ENCODE results near the gene MPZL3. TPM values are rescaled to one million over a fixed set of nuclear protein-coding genes. Genes with fewer than 3 reads are reported as not detected.
A peak's percentile ranks its signal among the peaks of the same experiment; 100 is the strongest.

Gene MPZL3, protein sequence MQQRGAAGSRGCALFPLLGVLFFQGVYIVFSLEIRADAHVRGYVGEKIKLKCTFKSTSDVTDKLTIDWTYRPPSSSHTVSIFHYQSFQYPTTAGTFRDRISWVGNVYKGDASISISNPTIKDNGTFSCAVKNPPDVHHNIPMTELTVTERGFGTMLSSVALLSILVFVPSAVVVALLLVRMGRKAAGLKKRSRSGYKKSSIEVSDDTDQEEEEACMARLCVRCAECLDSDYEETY
- 10 to 100 TPM; 24.5 to 26.4 TPM for total RNA-seq
- 55.9 to 126 reads per million in 2 donors for total RNA-seq

DNA sequence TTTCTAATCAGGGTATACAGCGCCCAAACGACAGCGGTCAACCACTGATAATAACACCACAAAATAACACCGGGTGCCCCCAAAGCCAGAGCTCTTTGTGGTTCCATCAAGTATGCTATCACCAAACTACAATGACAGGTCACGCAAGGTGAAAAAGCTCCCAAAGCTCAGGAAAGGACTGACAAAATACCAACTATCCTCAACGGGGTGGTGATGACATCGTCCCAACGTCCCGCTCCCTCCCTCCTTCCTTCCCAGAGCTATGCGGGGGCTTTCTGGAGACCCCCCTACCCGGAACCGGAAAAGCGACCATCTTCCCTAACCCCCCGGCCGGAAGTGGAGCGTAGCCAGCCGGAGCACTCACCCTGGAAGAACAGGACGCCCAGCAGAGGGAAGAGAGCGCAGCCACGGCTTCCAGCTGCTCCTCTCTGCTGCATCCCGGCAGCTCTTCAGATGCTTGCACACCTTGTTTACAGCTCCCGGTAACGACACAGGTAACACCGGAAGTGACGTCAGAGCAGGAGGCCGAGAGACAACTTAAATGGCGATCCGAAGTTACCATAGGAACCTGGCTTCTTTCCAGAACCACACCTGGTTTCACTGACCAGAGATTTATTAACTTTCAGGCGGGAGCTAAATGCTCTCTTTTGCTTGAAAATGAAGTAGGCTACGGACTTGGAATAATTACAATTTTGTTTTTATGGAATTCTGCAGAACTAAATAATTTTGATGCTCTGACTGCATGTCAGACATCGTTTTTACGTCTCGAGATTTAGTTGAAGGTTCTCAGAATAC is at the start of gene MPZL3:
Gene MPZL3, minus strand, starts transcription at position 508 of the 795 bp plus-strand sequence. Its CDS starts 71 bp downstream, at position 437.
- H3K9me3 ChIP-seq (ENCODE audit: control insufficient read depth, low read length, poor library complexity, severe bottlenecking) = no peaks in the 10 kb centered on the region
- Mint-ChIP-seq H3K4me1 (peaks cover 27% of the 10 kb centered on the region), H3K4me3 (peak within 1 kb of the TSS; percentile 95), H3K36me3 (ENCODE audit: low read depth) (peaks cover 3% of the 10 kb centered on the region), H3K27me3 (no peaks in the 10 kb centered on the region), H3K27ac (peak within 1 kb of the TSS; percentile 99)
- DNase-seq = peak; percentile 55 to 74 (median 63)
- ATAC-seq = peak; percentile 88

DNA sequence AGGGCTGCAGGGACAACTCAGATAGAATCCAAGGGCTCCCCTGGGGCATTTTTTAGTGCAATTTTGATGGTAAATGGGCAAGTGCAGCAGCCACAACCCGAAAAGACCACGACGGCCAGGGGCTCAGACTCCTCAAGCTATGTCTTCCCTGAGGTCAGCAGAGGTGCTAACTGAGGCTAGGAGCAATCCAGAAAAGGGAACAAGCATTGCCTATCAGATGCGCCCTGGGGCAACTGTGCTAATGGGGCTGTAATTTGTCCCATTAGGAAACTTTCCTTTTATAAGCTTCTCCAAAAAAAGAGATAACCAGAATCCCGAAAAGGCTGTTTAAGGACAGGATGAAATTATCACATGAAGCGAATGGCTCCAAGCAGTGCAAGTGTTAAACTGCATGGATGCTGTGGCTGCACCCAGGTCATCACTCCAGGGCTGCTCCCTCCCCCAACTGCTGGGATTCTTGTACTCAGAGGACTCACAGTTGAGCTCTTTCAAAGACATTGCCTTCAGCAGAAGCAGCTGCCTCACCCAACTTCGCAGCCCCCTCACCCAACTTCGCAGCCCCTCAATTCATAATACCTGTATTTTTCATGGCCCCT is 49.5 kb upstream of the MPZL3 start:
- H3K4me1 Mint-ChIP-seq = peaks cover 28% of the 10 kb centered on the region
- peaks cover 7% of the 10 kb centered on the region for H3K36me3 Mint-ChIP-seq (ENCODE audit: low read depth)
- H3K27ac Mint-ChIP-seq = peak overlapping the region; percentile 100
- no peak overlapping the region for H3K4me3 Mint-ChIP-seq
- no peaks in the 10 kb centered on the region for H3K27me3 Mint-ChIP-seq
- H3K9me3 ChIP-seq (ENCODE audit: control insufficient read depth, low read length, poor library complexity, severe bottlenecking) = no peaks in the 10 kb centered on the region
- DNase-seq = no peak
- ATAC-seq = no peak

- peak overlapping the region; percentile 75 for H3K27ac Mint-ChIP-seq
- H3K4me1 Mint-ChIP-seq = peaks cover 18% of the 10 kb centered on the region
- no peaks in the 10 kb centered on the region for H3K27me3 Mint-ChIP-seq
- DNase-seq (no peak), ATAC-seq (peak; percentile 85)
- no peaks in the 10 kb centered on the region for H3K9me3 ChIP-seq (ENCODE audit: control insufficient read depth, low read length, poor library complexity, severe bottlenecking)
- H3K36me3 Mint-ChIP-seq (ENCODE audit: low read depth) = no peaks in the 10 kb centered on the region
- H3K4me3 Mint-ChIP-seq = no peak overlapping the region
Observed at GRCh38 chr11:118295815-118296454, 43.8 kb upstream of the MPZL3 start.

DNA sequence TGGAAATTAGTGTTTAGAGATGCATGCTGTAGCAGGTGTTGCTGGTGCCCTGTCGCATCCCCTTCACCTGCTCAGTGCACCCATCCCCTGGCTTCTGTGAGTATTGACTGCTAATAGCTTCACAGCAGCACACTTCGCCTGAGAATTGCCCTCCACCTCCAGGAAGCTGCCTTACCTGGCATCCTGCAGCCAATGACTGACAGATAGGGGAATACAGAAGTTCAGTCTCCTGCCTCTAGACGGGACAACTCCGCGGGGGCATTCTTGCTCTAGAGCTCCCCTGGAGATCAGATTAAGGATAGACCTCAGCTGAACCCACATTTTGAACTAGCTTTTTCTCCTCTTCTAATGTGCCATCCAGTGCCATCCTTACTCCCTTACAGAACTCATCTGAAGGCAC is 43.0 kb upstream of the MPZL3 start:
- Mint-ChIP-seq H3K4me3 (no peak overlapping the region), H3K27me3 (no peaks in the 10 kb centered on the region), H3K27ac (no peak overlapping the region), H3K4me1 (peaks cover 21% of the 10 kb centered on the region), H3K36me3 (ENCODE audit: low read depth) (no peaks in the 10 kb centered on the region)
- H3K9me3 ChIP-seq (ENCODE audit: control insufficient read depth, low read length, poor library complexity, severe bottlenecking) = no peaks in the 10 kb centered on the region
- ATAC-seq = peak; percentile 43
- DNase-seq = no peak

DNA sequence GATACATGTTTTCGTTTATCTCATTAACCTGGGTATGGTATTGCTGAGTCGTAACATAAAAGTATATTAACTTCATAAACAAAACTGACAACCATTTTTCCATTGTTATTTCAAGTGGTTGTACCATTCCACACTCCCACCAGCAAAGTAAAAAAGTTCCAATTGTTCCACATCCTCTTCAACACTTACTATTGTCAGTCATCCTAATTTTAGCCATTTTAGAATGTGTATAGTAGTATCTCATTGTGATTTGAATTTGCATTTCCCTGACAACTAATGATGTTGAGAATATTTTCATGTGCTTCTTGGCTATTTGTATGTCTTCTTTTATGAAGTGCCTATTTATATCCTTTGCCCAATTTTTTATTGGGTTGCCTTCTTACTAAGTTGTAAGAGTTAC is 41.9 kb upstream of the MPZL3 start:
- DNase-seq = no peak
- Mint-ChIP-seq H3K27ac (no peak overlapping the region), H3K27me3 (no peaks in the 10 kb centered on the region)

DNA sequence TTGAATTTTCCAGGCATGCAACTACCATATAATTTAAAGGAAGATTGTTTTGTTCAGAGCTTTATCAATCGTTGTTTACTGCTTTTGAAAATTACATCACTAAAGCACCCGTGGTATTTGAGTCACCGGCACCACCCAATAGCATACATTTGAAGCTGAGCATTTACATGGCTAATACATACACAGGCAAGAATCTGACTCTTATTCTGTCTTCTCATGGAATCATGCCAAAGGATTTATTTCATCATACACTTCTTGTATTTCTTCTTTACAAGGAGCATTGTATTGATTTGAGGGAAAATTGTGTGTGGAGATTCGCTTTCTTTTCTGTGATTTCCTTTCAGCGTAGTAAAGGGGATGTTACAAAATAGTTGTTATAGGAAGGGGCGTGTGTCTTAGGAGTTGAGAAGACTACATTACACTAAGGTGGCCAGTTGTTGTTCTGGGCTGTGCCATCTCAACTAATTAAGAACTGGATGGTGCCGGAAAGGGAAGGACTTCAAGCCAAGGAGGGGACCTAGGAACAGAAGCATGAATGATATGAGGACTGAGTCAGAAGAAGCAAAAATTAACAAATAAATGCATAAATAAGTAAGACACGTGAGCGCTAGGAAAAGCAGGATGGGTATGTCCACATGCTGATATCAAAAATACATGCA is 39.4 kb upstream of the MPZL3 start:
- peaks cover 21% of the 10 kb centered on the region for H3K4me1 Mint-ChIP-seq
- H3K4me3 Mint-ChIP-seq = no peak overlapping the region
- H3K27me3 Mint-ChIP-seq = no peaks in the 10 kb centered on the region
- no peak overlapping the region for H3K27ac Mint-ChIP-seq
- H3K36me3 Mint-ChIP-seq (ENCODE audit: low read depth) = no peaks in the 10 kb centered on the region
- no peak for ATAC-seq
- no peak for DNase-seq
- no peaks in the 10 kb centered on the region for H3K9me3 ChIP-seq (ENCODE audit: control insufficient read depth, low read length, poor library complexity, severe bottlenecking)

More for the DNA sequence above, 41.9 kb upstream of the MPZL3 start:
- no peak for ATAC-seq
- Mint-ChIP-seq H3K4me3 (no peak overlapping the region), H3K36me3 (ENCODE audit: low read depth) (no peaks in the 10 kb centered on the region), H3K4me1 (peaks cover 21% of the 10 kb centered on the region)
- no peaks in the 10 kb centered on the region for H3K9me3 ChIP-seq (ENCODE audit: control insufficient read depth, low read length, poor library complexity, severe bottlenecking)

DNA sequence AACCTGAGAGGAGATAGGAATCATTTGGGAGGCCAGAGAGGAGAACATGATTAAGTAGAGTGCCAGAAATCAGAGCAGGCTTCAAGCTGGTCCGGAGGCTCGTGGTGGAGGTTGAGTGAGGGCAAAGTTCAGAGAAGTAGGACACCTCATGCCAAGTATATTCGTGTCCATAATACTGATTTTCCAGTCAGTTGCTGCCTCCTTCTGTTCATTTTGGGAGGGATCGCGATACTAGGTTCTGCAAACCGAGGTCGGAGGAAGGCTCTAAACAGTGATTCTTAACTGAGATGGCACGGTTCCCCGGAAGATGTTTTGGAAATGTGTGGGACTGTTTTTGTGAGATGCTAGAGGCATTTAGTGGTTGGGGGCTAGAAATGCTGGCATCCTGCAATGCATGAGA is 38.8 kb upstream of the MPZL3 start:
- no peaks in the 10 kb centered on the region for H3K27me3 Mint-ChIP-seq

GRCh38 chr11:118289401-118289800 is 37.2 kb upstream of the MPZL3 start:
- Mint-ChIP-seq H3K4me3 (peak overlapping the region; percentile 12), H3K27me3 (no peaks in the 10 kb centered on the region), H3K36me3 (ENCODE audit: low read depth) (no peaks in the 10 kb centered on the region), H3K27ac (no peak overlapping the region), H3K4me1 (peaks cover 17% of the 10 kb centered on the region)
- ATAC-seq (no peak), DNase-seq (no peak)
- H3K9me3 ChIP-seq (ENCODE audit: control insufficient read depth, low read length, poor library complexity, severe bottlenecking) = no peaks in the 10 kb centered on the region

More for the DNA sequence above, 38.8 kb upstream of the MPZL3 start:
- peak in 1 of 3 donors; percentile 24 for DNase-seq
- Mint-ChIP-seq H3K4me1 (peaks cover 18% of the 10 kb centered on the region), H3K27ac (no peak overlapping the region), H3K36me3 (ENCODE audit: low read depth) (no peaks in the 10 kb centered on the region), H3K4me3 (peak overlapping the region; percentile 21)
- no peaks in the 10 kb centered on the region for H3K9me3 ChIP-seq (ENCODE audit: control insufficient read depth, low read length, poor library complexity, severe bottlenecking)
- peak; percentile 71 for ATAC-seq

GRCh38 chr11:118287006-118287405 is 34.8 kb upstream of the MPZL3 start:
- Mint-ChIP-seq H3K27me3 (no peaks in the 10 kb centered on the region), H3K36me3 (ENCODE audit: low read depth) (no peaks in the 10 kb centered on the region), H3K4me3 (no peak overlapping the region), H3K4me1 (peaks cover 28% of the 10 kb centered on the region), H3K27ac (no peak overlapping the region)
- H3K9me3 ChIP-seq (ENCODE audit: control insufficient read depth, low read length, poor library complexity, severe bottlenecking) = no peaks in the 10 kb centered on the region
- ATAC-seq = no peak
- no peak for DNase-seq

- H3K9me3 ChIP-seq (ENCODE audit: control insufficient read depth, low read length, poor library complexity, severe bottlenecking) = no peaks in the 10 kb centered on the region
- Mint-ChIP-seq H3K4me1 (peaks cover 28% of the 10 kb centered on the region), H3K4me3 (no peak overlapping the region), H3K27me3 (no peaks in the 10 kb centered on the region), H3K27ac (no peak overlapping the region), H3K36me3 (ENCODE audit: low read depth) (no peaks in the 10 kb centered on the region)
- ATAC-seq = no peak
- no peak for DNase-seq
Observed at GRCh38 chr11:118286545-118286944, 34.4 kb upstream of the MPZL3 start.

- peaks cover 27% of the 10 kb centered on the region for H3K4me1 Mint-ChIP-seq
- DNase-seq (no peak), ATAC-seq (peak; percentile 46)
- H3K9me3 ChIP-seq (ENCODE audit: control insufficient read depth, low read length, poor library complexity, severe bottlenecking) = no peaks in the 10 kb centered on the region
- peak overlapping the region; percentile 41 for H3K4me3 Mint-ChIP-seq
- H3K36me3 Mint-ChIP-seq (ENCODE audit: low read depth) = no peaks in the 10 kb centered on the region
- peak overlapping the region; percentile 82 for H3K27ac Mint-ChIP-seq
- no peaks in the 10 kb centered on the region for H3K27me3 Mint-ChIP-seq
Observed at GRCh38 chr11:118283756-118284350, 31.7 kb upstream of the MPZL3 start.

DNA sequence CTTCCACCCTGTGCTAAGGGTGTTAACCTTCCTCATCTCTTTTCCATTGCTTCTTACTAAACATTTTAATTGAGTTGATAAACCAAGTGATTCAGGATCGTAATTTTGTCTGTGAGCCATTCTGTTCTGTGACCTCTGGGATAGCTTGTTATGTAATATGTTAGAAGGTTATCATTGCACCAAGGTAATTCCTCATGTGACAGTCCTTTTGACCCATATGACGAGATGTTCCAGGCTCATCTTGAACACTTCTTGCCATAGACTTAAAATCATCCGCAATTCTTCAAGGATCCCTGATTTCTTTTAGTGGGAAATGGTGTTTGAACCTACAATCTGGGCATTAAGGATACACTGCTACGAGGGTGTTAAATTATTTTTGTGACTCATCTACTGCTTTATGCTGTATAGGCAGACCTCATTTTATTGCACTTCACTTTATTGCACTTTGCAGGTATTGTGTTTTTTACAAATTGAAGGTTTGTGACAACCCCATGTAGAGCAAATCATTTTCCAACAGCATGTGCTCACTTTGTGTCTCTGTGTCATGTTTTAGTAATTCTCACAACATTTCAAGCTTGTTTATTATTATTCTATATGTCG is 31.0 kb upstream of the MPZL3 start:
- H3K27ac Mint-ChIP-seq = peak overlapping the region; percentile 82
- H3K36me3 Mint-ChIP-seq (ENCODE audit: low read depth) = no peaks in the 10 kb centered on the region
- no peaks in the 10 kb centered on the region for H3K27me3 Mint-ChIP-seq
- H3K4me1 Mint-ChIP-seq = peaks cover 27% of the 10 kb centered on the region
- DNase-seq (no peak), ATAC-seq (no peak)
- H3K9me3 ChIP-seq (ENCODE audit: control insufficient read depth, low read length, poor library complexity, severe bottlenecking) = no peaks in the 10 kb centered on the region
- no peak overlapping the region for H3K4me3 Mint-ChIP-seq
